ENCODE results near the gene BRD9.
"Not testable (repeated sequence)": the region's sequence is repeated elsewhere in the genome, so short reads cannot be mapped to it uniquely, and the experiment has no call there.

The BRD9 gene

GRCh38 chr5:825544-825943, 67.1 kb downstream of the BRD9 start:
- POLR2A ChIA-PET; H3K9me3 ChIP-seq (ENCODE audit: control insufficient read depth, insufficient read depth, low read depth, low read length); H3K4me3 ChIP-seq (ENCODE audit: low read depth, low read length); H3K27ac ChIP-seq (ENCODE audit: extremely low read depth, low read depth, low read length); H3K4me1 ChIP-seq (ENCODE audit: control insufficient read depth, insufficient read depth, low read length): not testable (repeated sequence)
- peaks cover 0 to 15% of the 10 kb centered on the region in 2 experiments; a peak in 2 of 3 replicates for H3K36me3 ChIP-seq (ENCODE audit: control insufficient read depth in 2 of 2, insufficient read depth in 1 of 2, low read length in 2 of 2)
- CTCF ChIA-PET: interaction anchor here (1.0 kb wide), 1 partner anchor 79 kb away, joined by 4 read pairs; no protein-coding TSS in a partner anchor

- H3K36me3 ChIP-seq (ENCODE audit: control insufficient read depth in 2 of 2, insufficient read depth in 1 of 2, low read length in 2 of 2): peaks cover 4 to 22% of the 10 kb centered on the region in 2 experiments
- TF ChIP-seq ZNF302 (tag by site-specific recombination; IDR thresholded peaks at IDR 0.05; ENCODE audit: low read depth) (no peak), HOXA7 (CRISPR knock-in tag; IDR thresholded peaks at IDR 0.05; ENCODE audit: borderline replicate concordance) (no peak), ZNF292 (tag by site-specific recombination; IDR thresholded peaks at IDR 0.05; ENCODE audit: borderline replicate concordance, low read depth) (no peak), TCF7L2 (IDR thresholded peaks at IDR 0.05; ENCODE audit: borderline replicate concordance, low read depth, low read length) (no peak), ZNF48 (tag by site-specific recombination; IDR thresholded peaks at IDR 0.05) (no peak), ZNF747 (tag by site-specific recombination; IDR thresholded peaks at IDR 0.05) (no peak), ZBTB49 (tag by site-specific recombination; IDR thresholded peaks at IDR 0.05; ENCODE audit: low read depth) (no peak), SCRT2 (tag by site-specific recombination; IDR thresholded peaks at IDR 0.05) (no peak), ZNF571 (tag by site-specific recombination; IDR thresholded peaks at IDR 0.05) (no peak)
- H3K4me3 ChIP-seq (ENCODE audit: low read depth, low read length): no peak overlapping the region
- ChIA-PET POLR2A (no interaction called here), CTCF (no interaction called here)
- H3K4me1 ChIP-seq (ENCODE audit: control insufficient read depth, insufficient read depth, low read length): no peaks in the 10 kb centered on the region
- no peaks in the 10 kb centered on the region for H3K9me3 ChIP-seq (ENCODE audit: control insufficient read depth, insufficient read depth, low read depth, low read length)
- H3K27ac ChIP-seq (ENCODE audit: extremely low read depth, low read depth, low read length): no peak overlapping the region
Measured at GRCh38 chr5:821504-821903, 71.1 kb downstream of the BRD9 start.

- Histone ChIP-seq H3K4me3 (ENCODE audit: low read depth, low read length) (no peak overlapping the region), H3K36me3 (ENCODE audit: control insufficient read depth in 2 of 2, insufficient read depth in 1 of 2, low read length in 2 of 2) (peaks cover 4 to 21% of the 10 kb centered on the region in 2 experiments), H3K9me3 (ENCODE audit: control insufficient read depth, insufficient read depth, low read depth, low read length) (no peaks in the 10 kb centered on the region; the same call in 1 of the 2 replicates), H3K27ac (ENCODE audit: extremely low read depth, low read depth, low read length) (no peak overlapping the region), H3K4me1 (ENCODE audit: control insufficient read depth, insufficient read depth, low read length) (no peaks in the 10 kb centered on the region)
- TF ChIP-seq ZNF214 (tag by site-specific recombination; IDR thresholded peaks at IDR 0.05; ENCODE audit: borderline replicate concordance): no peak
- TF ChIP-seq ZNF791 (tag by site-specific recombination; IDR thresholded peaks at IDR 0.05): no peak
- no peak for TF ChIP-seq ZBTB1 (tag by site-specific recombination; IDR thresholded peaks at IDR 0.05)
- no peak for TF ChIP-seq MZF1 (tag by site-specific recombination; IDR thresholded peaks at IDR 0.05; ENCODE audit: borderline replicate concordance)
- ChIA-PET POLR2A (no interaction called here), CTCF (no interaction called here)
Measured at GRCh38 chr5:820245-820644, 72.4 kb downstream of the BRD9 start.

GRCh38 chr5:819078-819477, 73.5 kb downstream of the BRD9 start:
- Histone ChIP-seq H3K4me1 (ENCODE audit: control insufficient read depth, insufficient read depth, low read length) (no peaks in the 10 kb centered on the region), H3K36me3 (ENCODE audit: control insufficient read depth in 2 of 2, insufficient read depth in 1 of 2, low read length in 2 of 2) (peaks cover 4 to 17% of the 10 kb centered on the region in 2 experiments), H3K4me3 (ENCODE audit: low read depth, low read length) (no peak overlapping the region), H3K9me3 (ENCODE audit: control insufficient read depth, insufficient read depth, low read depth, low read length) (no peaks in the 10 kb centered on the region; the same call in 1 of the 2 replicates), H3K27ac (ENCODE audit: extremely low read depth, low read depth, low read length) (no peak overlapping the region)
- CTCF ChIA-PET: interaction anchor here (0.7 kb wide), 1 partner anchor 118 kb away, joined by 5 read pairs; no protein-coding TSS in a partner anchor
- no peak for TF ChIP-seq ZNF76 (tag by site-specific recombination; IDR thresholded peaks at IDR 0.05; ENCODE audit: borderline replicate concordance, low read depth)
- POLR2A ChIA-PET: no interaction called here
